Stimulated activated CD4-positive, alpha-beta T cell treated with anti-CD3 and anti-CD28 coated beads, Interleukin-2, amount 100 ng/mL, for 48 hours (primary cell): Measurements from ENCODE around the gene TMEM117.

ENCODE experiments used
- DNase-seq, 2 donors: peaks; one replicate each; pipeline ENCODE4 v3.0.0-alpha.2; 2020

TMEM117 gene

DNA sequence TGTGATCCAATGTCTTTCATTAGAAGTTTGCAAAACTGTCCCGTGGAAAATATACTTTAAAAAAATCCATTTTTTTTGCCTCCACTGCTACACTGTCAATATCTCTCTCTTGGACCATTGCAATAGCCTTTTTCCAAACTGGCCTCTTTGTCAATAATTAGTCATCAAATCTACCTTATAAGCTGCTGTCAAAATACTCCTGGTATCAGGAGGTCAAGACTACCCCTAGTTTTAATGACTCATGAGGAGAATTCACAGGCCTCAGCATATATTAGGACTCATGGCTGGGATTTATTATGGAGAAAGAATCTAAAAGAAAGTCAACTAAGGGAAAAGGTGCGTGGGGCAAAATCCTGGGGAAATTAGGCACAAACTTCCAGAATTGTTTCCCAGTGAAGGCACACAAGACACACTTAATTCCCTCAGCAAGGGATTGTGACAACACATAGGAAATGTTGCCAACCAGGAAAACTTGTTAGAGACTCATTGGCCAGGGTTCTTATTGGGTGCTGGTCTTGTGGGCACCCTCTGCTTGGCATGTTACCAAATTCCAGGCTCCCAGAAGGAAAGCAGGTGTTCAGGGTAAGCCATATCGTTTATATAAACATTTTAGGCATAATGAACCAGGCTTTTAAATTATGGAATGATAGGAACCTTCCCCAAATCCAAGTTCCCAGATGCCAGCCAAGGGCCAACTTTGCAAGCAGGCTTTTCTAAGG, 56.1 kb downstream of the TMEM117 start:
- DNase-seq = no peak

DNA sequence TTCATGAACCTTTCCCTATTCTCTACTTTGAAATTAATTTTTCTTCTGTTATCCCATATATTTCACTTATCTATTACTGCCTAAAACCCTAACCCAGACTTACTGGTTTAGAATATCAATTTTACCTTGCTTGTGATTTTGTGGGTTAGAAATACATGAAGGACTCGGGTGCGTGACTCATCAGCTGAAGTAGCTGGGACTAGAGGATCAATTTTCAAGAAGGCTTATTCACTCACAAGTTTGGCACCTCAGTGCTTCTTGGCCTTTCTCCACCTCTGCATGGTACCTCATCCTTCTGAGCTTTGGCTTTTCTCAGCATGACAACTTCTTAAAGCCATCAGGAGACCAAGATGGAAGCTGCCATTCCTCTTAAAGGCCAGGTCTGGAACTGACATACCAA, 57.8 kb downstream of the TMEM117 start:
- DNase-seq = no peak

- no peak for DNase-seq
Observed at GRCh38 chr12:43895580-43896206, 59.8 kb downstream of the TMEM117 start.

- DNase-seq = no peak
Observed at GRCh38 chr12:43896496-43896895, 60.6 kb downstream of the TMEM117 start.

DNA sequence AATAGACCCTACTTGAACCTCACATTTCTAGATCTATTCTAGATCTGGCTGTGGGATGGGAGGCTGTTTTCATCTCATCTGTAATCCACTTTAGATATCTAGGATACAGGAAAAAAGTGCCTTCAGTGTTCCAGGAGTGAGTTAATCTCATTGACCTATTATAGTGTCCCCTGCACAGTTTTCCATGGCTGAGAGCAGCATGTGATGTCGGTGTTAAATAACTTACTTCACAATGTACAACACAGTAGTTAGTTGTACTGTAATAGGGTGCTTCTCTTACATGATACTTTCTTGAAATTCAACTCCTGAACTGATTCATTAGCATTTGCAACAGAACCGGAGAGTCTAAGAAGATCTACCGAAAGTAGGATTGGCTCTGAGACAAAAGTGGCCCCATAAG, 62.6 kb downstream of the TMEM117 start:
- DNase-seq = no peak

- no peak for DNase-seq
Observed at GRCh38 chr12:43899574-43899973, 63.7 kb downstream of the TMEM117 start.

GRCh38 chr12:43903686-43904085, 67.8 kb downstream of the TMEM117 start:
- no peak for DNase-seq

DNA sequence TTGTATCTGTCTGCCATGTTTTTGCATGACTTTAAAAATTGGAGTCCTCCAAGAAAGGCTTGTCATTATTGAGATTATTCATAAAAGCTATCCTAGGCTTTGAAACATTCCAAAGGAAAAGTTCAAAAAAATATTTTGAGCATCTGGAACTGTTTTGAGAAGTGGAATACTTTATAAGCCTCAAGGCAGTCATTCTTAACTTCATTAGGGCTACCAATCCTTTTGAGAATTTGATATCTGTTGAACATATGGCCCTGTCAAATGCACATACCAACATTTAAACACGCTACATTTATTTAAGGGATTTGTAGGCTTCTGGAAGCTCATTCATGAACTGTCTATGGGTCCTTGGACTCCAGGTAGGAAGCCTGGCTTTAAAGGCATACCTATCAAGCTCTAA, 77.0 kb downstream of the TMEM117 start:
- DNase-seq = no peak

GRCh38 chr12:43914391-43914790, 78.5 kb downstream of the TMEM117 start:
- no peak for DNase-seq

DNA sequence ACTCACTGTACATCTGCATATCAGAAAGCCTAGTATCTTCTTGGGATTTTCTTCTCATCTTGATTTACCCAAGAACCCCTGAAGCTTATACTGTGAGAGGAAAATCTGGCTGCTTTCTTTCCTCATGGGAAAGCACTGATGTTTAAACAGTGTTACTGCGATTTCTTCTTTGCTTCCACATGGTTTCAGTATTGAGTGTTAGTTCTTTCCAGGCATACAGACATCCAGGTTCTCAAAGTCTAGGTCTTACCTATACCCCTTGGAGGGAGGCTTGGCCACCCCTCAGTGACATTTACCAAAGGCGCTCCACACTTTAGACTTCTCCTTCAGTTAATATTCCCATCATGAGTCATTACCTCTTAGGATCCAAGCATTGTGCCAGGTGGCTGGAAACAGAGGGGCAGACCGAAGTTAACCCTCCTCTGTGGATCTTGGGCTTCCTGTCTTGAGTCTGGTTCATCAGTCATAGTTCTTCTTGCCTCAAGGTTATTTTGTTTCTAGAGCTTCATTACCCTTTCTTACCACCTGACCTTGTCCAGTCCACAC, 79.1 kb downstream of the TMEM117 start:
- DNase-seq = no peak

DNA sequence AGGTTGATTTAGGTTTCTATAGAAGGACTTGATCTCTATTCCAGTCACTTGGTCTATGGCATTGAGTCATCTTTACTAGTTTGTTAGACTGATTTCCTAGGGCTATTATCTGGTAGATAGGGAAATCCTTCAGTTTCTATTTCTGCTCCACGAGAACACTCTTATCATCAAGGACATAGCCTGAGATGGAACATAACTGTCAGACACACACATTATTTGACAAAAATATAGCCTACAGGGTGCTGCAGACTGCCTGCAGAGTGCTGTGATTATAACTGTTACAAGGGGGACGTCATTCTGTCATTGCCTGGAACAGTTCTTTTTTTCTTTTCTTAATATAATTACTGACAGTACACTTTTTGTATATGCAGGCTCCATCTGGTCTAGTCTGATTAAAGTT, 82.0 kb downstream of the TMEM117 start:
- DNase-seq = no peak

DNA sequence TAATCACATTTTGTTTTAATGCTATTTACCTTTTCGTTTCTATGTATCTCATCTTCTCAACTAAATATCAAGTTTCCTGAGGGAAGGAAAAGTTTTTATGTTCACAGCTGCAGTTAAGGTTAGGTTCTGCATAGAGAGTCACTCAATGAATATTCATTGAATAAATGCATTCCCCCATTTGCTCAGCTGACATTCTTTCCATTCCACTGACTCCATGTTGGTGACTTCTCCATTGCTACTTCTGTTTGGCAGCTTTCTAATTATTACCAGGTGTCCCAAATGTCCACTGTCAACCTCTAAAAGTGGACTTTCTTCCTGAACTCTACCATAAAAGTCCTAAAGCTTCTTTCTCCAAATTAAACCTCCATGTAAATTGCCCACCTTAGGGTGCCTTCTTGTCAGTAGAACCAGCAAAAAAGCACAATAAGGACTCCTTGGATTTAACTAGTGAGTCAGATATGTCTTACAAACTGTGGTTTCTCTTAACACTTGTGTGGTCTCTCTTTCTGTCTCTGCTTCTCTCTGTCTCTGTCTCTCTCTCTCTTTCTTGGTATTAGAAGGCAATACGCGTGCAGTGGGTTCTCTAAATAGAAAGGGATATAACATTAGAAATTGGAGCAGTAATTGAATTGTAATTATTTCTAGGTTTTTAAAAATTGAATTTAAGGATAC, 85.9 kb downstream of the TMEM117 start:
- DNase-seq = no peak

- DNase-seq = no peak
Observed at GRCh38 chr12:43930032-43930431, 94.2 kb downstream of the TMEM117 start.

DNA sequence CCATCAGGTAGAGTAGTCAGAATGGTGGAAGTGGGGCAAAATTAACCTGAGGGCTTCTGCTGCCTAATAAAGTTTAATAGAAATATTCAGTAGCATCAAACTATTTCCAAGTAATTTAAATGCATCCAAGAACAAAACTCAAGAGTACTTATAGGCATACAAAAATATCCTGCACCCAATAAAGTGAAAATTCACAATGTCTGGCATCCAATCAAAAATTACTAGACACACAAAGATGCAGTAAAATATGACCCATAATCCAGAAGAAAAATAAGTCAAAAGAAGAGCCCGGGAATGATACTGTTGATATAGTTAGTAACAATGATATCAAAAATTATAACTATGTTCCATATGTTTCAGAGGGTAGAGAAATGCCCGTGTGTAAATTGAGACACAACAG, 95.3 kb downstream of the TMEM117 start:
- DNase-seq = no peak

DNA sequence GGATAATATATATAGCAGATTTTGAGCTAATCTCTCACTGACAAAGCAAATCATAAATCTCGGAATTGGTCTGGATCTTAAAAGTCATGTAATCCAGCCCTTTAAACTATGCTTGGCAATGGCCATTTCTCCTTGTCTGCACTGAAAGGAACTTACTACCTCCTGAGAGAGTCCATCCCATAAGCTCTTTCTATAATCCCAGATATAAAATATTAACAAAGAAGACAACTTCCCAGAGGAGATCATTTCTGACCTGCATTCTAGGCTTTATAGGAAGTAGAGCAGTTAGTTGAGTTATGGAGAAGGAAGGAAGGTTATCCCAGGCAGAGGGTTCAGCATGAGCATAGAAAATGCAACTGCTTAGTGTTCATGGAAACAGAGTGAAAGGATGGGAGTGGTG, 99.7 kb downstream of the TMEM117 start:
- no peak for DNase-seq

DNA sequence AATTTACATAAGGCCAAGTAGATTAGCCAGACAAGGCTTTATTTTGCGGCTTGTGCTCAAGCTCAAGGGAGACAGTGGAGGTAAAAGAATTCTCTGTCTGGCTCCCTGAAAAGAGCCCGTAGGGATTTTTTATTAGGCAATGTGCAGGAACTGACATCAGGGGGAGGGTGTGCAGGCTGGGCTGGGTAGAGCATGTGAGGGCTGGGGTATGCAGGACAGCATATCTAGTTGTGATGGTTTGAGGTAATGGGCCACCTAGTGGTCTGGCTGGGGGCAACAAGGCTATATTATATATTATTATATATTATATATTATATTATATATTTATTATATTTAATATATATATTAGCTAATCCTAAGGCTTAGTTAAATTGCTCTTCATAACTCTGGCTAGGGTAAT, 102.1 kb downstream of the TMEM117 start:
- no peak for DNase-seq

DNA sequence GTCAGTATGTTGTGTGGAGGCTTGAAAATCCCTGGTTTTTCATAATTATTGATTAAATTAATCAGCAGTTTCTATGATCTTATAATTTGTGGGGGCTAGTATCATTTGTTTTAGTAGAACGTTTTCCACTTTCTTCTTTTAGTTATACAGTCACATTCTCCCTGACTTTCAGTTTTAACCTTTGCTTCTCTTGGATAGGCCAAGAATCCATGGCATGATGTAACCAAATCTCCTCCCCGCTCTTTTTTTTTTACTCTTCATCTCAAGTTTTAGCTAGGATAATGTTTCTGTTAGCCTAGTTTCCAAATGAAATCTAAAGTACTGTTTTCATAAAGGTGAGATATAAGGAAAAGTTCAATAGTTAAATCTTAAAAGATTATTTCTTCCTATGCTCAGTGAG, 106.5 kb downstream of the TMEM117 start:
- DNase-seq = no peak

- no peak for DNase-seq
Observed at GRCh38 chr12:43945983-43946382, 110.1 kb downstream of the TMEM117 start.

DNA sequence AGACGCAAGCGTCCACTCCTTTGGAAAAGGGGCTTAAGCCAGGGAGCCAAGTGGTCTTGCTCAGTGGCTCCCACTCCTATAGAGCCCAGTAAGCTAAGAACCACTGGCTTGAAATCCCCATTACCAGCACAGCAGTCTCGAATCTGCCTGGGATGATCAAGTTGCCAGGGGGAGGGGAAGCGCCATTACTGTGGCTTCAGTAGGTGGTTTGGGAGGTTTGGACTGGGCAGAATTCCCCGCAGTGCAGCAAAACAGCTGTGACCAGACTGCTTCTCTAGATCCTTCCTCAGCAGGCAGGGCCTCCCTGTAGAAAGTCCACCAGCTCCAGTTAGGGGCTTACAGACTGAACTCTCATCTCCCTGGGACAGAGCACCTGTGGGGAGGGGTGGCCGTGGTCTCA, 115.4 kb downstream of the TMEM117 start:
- no peak for DNase-seq

GRCh38 chr12:43957732-43958372, 122.0 kb downstream of the TMEM117 start:
- no peak for DNase-seq

DNA sequence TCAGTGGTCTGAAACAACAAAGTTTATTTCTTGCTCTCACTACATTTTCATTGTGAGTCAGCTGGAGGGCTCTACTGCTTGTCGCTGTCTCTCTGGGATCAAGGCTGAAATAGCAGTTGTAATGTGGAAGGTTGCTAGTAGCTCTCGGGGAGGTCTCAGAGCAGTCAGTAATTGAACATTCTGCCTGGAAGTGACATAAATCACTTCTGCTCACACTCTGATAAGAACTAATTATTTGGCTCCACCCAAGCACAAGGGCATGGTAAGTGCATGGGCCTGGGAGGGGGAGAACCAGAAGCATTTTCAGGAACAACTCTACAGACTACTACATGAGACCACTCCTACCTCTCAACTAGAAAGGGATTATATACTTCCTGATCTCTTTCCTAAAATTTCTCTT, 128.2 kb downstream of the TMEM117 start:
- DNase-seq = no peak

DNA sequence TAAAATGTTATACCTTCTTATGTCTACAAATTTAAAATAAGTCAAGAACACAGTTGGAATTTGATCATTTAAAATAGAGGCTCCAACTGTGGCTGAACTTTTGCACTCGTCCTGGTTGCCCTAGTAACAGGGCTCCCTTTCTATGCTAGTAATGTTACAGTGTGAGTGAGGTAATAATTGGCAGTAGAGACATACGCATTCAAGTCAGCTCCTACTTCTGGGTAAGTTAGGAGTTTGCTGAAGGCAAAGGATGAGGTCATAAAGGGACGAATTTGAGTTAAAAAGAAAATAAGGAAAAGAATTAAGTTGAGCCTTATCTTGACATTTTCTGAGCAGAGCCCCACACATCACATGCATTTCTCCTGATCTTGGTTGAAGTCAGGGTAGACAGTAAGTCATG, 129.1 kb downstream of the TMEM117 start:
- no peak for DNase-seq

DNA sequence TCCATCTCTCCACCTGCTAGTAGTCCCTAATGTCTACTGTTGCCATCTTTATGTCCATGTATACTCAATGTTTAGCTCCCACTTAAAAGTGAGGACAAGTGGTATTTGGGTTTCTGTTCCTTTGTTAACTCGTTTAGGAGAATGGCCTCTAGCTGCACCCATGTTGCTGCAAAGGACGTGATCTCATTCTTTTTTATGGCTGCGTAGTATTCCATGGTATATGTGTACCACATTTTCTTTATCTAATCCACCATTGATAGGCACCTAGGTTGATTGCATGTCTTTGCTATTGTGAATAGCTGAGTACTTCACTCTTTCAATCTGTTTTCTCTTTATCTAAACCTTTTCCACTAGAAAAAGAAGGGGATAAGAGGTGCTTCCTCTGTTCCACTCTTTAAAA, 130.0 kb downstream of the TMEM117 start:
- no peak for DNase-seq

DNA sequence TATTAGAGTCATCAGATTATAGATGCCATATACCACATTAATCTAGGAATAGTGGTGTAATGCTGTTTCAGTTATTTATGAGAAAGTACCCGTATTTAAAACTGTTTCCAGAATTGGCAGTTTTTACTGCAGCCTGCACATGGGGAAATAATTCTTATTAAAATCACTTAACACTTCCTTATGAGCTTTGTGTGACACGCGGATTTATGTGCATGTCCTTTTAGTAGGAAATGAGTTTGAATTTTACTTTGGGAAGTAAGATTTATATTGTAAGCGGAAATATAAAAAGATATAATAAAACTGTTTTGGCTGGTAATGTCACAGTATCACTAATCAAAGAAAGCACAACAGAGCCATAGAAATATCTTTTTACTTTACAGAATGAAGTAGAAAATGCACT, 132.9 kb downstream of the TMEM117 start:
- DNase-seq = no peak
